ENCODE results near the gene FAM200A. TPM values are rescaled to one million over a fixed set of nuclear protein-coding genes. Genes with fewer than 3 reads are reported as not detected.

The FAM200A gene
- total and polyA plus RNA-seq, 2 of the 8 experiments (the other 6 are each of a cell fraction or from before 2014, with no cell fraction given): 4.3 to 7.5 TPM

- no peak overlapping the region for H2BK20ac ChIP-seq (ENCODE audit: low read length)
- H4K91ac ChIP-seq (replicated peaks; ENCODE audit: insufficient read length, low read length): no peak overlapping the region
- peak overlapping the region; percentile 64 to 97 (median 90) for H3K9ac ChIP-seq (replicated peaks in 1 of 4; ENCODE audit: extremely low read depth in 1 of 4, low read depth in 3 of 4, low read length in 3 of 4)
- H3K4ac ChIP-seq (replicated peaks; ENCODE audit: insufficient read length, low read depth, low read length): no peak overlapping the region
- H3K14ac ChIP-seq (ENCODE audit: insufficient read length): no peak overlapping the region
- WGBS, 2 experiments (ENCODE audit: extremely low coverage in 1 of 2, insufficient coverage in 1 of 2, insufficient read length in 1 of 2, insufficient replicate concordance in 2 of 2, low coverage in 1 of 2, low lambda C conversion rate in 2 of 2, missing lambda C conversion rate in 1 of 2): 30% methylated on average over 15 of the region's 15 CpGs; no CpG with 5 or more reads in 1 of the 2 experiments
- no peak overlapping the region for H3K18ac ChIP-seq (ENCODE audit: extremely low read depth, low read length)
- H3K4me3 ChIP-seq (ENCODE audit: extremely low read depth in 1 of 4, insufficient read depth in 2 of 4, low read depth in 3 of 4, low read length in 4 of 4): peak overlapping the region; percentile 94 to 98 (median 96)
- H2BK120ac ChIP-seq (replicated peaks; ENCODE audit: low read depth, low read length): no peak overlapping the region
- H2BK15ac ChIP-seq (ENCODE audit: low read length): no peak overlapping the region
- FAIRE-seq: no peak
- H3K4me2 ChIP-seq (ENCODE audit: insufficient read depth in 1 of 2, low read depth in 2 of 2, low read length in 2 of 2): peak overlapping the region; percentile 44 to 85
- H4K20me1 ChIP-seq (replicated peaks in 1 of 2; ENCODE audit: control insufficient read depth in 1 of 2, insufficient read depth in 2 of 2, low read length in 2 of 2): no peaks in the 10 kb centered on the region
- H3K23ac ChIP-seq (ENCODE audit: insufficient read length): no peak overlapping the region
- H2BK12ac ChIP-seq (ENCODE audit: low read depth, low read length): no peak overlapping the region
- no peak overlapping the region for H3K56ac ChIP-seq (replicated peaks; ENCODE audit: insufficient read length, low read depth, low read length)
- H4K8ac ChIP-seq (ENCODE audit: extremely low read depth, insufficient read depth, low read length): peak overlapping the region; percentile 96
- H3K36me3 ChIP-seq (ENCODE audit: control insufficient read depth in 2 of 4, insufficient read depth in 4 of 4, low read length in 3 of 4): peaks cover 2 to 26% (median 8%) of the 10 kb centered on the region in 4 experiments; a peak in 6 of 8 replicates
- no peaks in the 10 kb centered on the region; the same call in 1 of the 2 replicates for H3K79me1 ChIP-seq (ENCODE audit: low read depth, low read length)
- no peaks in the 10 kb centered on the region for H3K27me3 ChIP-seq (replicated peaks in 1 of 4; ENCODE audit: control insufficient read depth in 3 of 4, extremely low read depth in 1 of 4, insufficient read depth in 3 of 4, low read length in 3 of 4)
- no peak overlapping the region for H4K5ac ChIP-seq (ENCODE audit: insufficient read length, low read depth, low read length)
- H3K27ac ChIP-seq (ENCODE audit: low read depth, low read length): peak overlapping the region; percentile 83
- no peaks in the 10 kb centered on the region for H3K4me1 ChIP-seq (replicated peaks in 1 of 4; ENCODE audit: control insufficient read depth in 3 of 4, insufficient read depth in 4 of 4, low read length in 3 of 4)
- H3K9me3 ChIP-seq (ENCODE audit: insufficient read depth in 2 of 2, low read depth in 1 of 2, low read length in 1 of 2): peaks cover 0 to 6% of the 10 kb centered on the region in 2 experiments; a peak in 2 of 4 replicates
- peaks cover 2% of the 10 kb centered on the region; the same call in 1 of the 2 replicates for H3K23me2 ChIP-seq (ENCODE audit: low read depth, low read length)
- no peak overlapping the region for H2BK5ac ChIP-seq (ENCODE audit: low read depth, low read length)
- ChIA-PET CTCF (ENCODE audit: partially characterized antibody) (no interaction called here), POLR2A (ENCODE audit: partially characterized antibody) (interaction anchor here (1.0 to 2.9 kb wide), 3 partner anchors 26 to 51 kb away, joined by 3 to 20 read pairs (median 8); partner anchors contain the start of genes ZKSCAN5 and ZNF394)
- H2AFZ ChIP-seq (ENCODE audit: low read length): peak overlapping the region; percentile 90; the same call in 1 of the 2 replicates
- no peak for TF ChIP-seq RFX5 (IDR thresholded peaks at IDR 0.05; ENCODE audit: borderline replicate concordance, low read depth, low read length)
- no peak for TF ChIP-seq POU5F1 (IDR thresholded peaks at IDR 0.05; ENCODE audit: low read depth, low read length)
- TF ChIP-seq RXRA (IDR thresholded peaks at IDR 0.05; ENCODE audit: insufficient read depth, low read depth, low read length): no peak
- TF ChIP-seq MAX (IDR thresholded peaks at IDR 0.05): no peak
- no peak for TF ChIP-seq GTF2F1 (IDR thresholded peaks at IDR 0.05; ENCODE audit: borderline replicate concordance, low read depth, low read length)
- TF ChIP-seq SP4 (IDR thresholded peaks at IDR 0.05; ENCODE audit: low read length): no peak
- TF ChIP-seq RNF2 (IDR thresholded peaks at IDR 0.05; ENCODE audit: borderline replicate concordance, low read depth, low read length, missing control alignments, poor library complexity, severe bottlenecking): no peak
- no peak for TF ChIP-seq SRF (IDR thresholded peaks at IDR 0.05; ENCODE audit: low read depth, low read length)
- H3K79me2 ChIP-seq (ENCODE audit: control insufficient read depth in 1 of 2, insufficient read depth in 2 of 2, low read length in 2 of 2): peaks cover 0 to 8% of the 10 kb centered on the region in 2 experiments; a peak in 2 of 4 replicates
- DNase-seq (ENCODE audit: low read depth in 1 of 2, low spot score in 2 of 2): no peak
- no peak overlapping the region for H2AK5ac ChIP-seq (ENCODE audit: low read depth, low read length)
Observed at GRCh38 chr7:99551334-99551733, 580 bp downstream of the FAM200A start.

All from H1 (cell line).